ENCODE results near the gene SUSD1.

DNA sequence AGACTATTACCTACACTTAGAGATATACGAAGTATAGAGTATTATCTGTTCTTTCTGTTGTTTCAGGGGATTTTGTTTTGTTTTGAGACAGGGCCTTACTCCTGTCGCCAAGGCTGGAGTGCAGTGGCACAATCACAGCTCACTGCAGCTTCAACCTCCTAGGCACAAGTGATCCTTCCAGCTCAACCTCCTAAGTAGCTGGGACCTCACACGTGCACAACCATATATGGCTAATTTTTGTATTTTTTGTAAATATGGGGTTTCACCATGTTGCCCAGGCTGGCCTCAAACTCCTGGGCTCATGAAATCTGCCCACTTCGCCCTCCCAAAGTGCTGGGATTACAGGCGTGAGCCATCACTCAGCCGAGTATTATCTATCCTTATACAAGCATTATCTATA lies 45.9 kb downstream of the SUSD1 start:
- no peak for TF ChIP-seq POLR2A (IDR thresholded peaks at IDR 0.05)
- TF ChIP-seq, protein P1, sequence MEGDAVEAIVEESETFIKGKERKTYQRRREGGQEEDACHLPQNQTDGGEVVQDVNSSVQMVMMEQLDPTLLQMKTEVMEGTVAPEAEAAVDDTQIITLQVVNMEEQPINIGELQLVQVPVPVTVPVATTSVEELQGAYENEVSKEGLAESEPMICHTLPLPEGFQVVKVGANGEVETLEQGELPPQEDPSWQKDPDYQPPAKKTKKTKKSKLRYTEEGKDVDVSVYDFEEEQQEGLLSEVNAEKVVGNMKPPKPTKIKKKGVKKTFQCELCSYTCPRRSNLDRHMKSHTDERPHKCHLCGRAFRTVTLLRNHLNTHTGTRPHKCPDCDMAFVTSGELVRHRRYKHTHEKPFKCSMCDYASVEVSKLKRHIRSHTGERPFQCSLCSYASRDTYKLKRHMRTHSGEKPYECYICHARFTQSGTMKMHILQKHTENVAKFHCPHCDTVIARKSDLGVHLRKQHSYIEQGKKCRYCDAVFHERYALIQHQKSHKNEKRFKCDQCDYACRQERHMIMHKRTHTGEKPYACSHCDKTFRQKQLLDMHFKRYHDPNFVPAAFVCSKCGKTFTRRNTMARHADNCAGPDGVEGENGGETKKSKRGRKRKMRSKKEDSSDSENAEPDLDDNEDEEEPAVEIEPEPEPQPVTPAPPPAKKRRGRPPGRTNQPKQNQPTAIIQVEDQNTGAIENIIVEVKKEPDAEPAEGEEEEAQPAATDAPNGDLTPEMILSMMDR (IDR thresholded peaks at IDR 0.05) = no peak

Data from lower leg skin (tissue), 3 donors.